SK-N-SH (cell line): ENCODE results near the gene ACTN2. TPM values are rescaled to one million over a fixed set of nuclear protein-coding genes. Genes with fewer than 3 reads are reported as not detected.

ENCODE experiments used
- CTCF ChIA-PET: fragments of 300-600, 350-600 bp; formaldehyde crosslinking; extraction: SDS; loops from one replicate; lab custom pipeline; 2021; lab: Yijun Ruan, JAX
- POLR2A ChIA-PET: fragments of 350-600 bp; sonication (Branson Sonifier 250); formaldehyde crosslinking; extraction: SDS; loops from one replicate; lab custom pipeline; 2020; ENCODE audit warnings: antibody characterized with exemption, inconsistent platforms; lab: Yijun Ruan, JAX
- DNase-seq: peaks from one replicate; pipeline ENCODE4 v3.0.0; 2012
- H2AFZ ChIP-seq: fragments of 200-600 bp; sonication (generic); 2 replicates; pipeline ENCODE4 v1.8.1; 2016; ENCODE audit warnings: antibody characterized with exemption, mild to moderate bottlenecking, low read depth
- H3F3A ChIP-seq: fragments of 200-600 bp; sonication (generic); replicated peaks from 2 replicates; pipeline ENCODE3; 2016; ENCODE audit warnings: antibody characterized with exemption, mild to moderate bottlenecking; ENCODE audit not compliant: insufficient read depth
- H3K27ac ChIP-seq, 2 experiments: fragments of 200-500 bp in 1 of 2; fragments of 200-600 bp in 1 of 2; sonication (Bioruptor generic) in 1 of 2; sonication (generic), shearing (Covaris generic) in 1 of 2; 2 replicates each; pipeline versions ENCODE4 v1.5.1 to v1.6.1; 2014 to 2016; ENCODE audit warnings: low read depth in 2 of 2, inconsistent platforms in 1 of 2, low read length in 1 of 2, mild to moderate bottlenecking in 1 of 2, mixed read lengths in 1 of 2
- H3K27me3 ChIP-seq: fragments of 200-600 bp; sonication (generic), shearing (Covaris generic); 2 replicates; pipeline ENCODE4 v1.6.1; 2016; ENCODE audit warnings: mixed run types; ENCODE audit not compliant: insufficient read depth
- H3K36me3 ChIP-seq, 2 experiments: fragments of 200-500 bp in 1 of 2; fragments of 200-600 bp in 1 of 2; sonication (Bioruptor generic) in 1 of 2; sonication (generic) in 1 of 2; replicated peaks in 1 of 2; 2 replicates each; pipeline versions ENCODE3 to v1.5.1; 2014 to 2016; ENCODE audit warnings: low read length in 1 of 2, mild to moderate bottlenecking in 1 of 2; ENCODE audit not compliant: insufficient read depth in 2 of 2, control insufficient read depth in 1 of 2
- H3K4me1 ChIP-seq, 2 experiments: fragments of 200-500 bp in 1 of 2; fragments of 200-600 bp in 1 of 2; sonication (Bioruptor generic) in 1 of 2; sonication (generic), shearing (Covaris generic) in 1 of 2; 2 replicates each; pipeline versions ENCODE4 v1.5.1 to v1.6.1; 2014 to 2016; ENCODE audit warnings: low read depth in 1 of 2, low read length in 1 of 2, mixed run types in 1 of 2; ENCODE audit not compliant: insufficient read depth in 2 of 2, control insufficient read depth in 1 of 2
- H3K4me2 ChIP-seq: fragments of 200-600 bp; sonication (generic), shearing (Covaris generic); 2 replicates; pipeline ENCODE4 v1.6.1; 2017; ENCODE audit warnings: mixed run types
- H3K4me3 ChIP-seq, 2 experiments: fragments of 200-500 bp in 1 of 2; fragments of 200-600 bp in 1 of 2; sonication (Bioruptor generic) in 1 of 2; sonication (generic), shearing (Covaris generic) in 1 of 2; 2 replicates each; pipeline versions ENCODE4 v1.5.1 to v1.8.1; 2014 to 2016; ENCODE audit warnings: low read depth in 2 of 2, inconsistent platforms in 1 of 2, low read length in 1 of 2, mild to moderate bottlenecking in 1 of 2, mixed read lengths in 1 of 2, moderate library complexity in 1 of 2
- H3K79me2 ChIP-seq: fragments of 200-600 bp; sonication (generic); 2 replicates; pipeline ENCODE4 v1.8.1; 2017; ENCODE audit warnings: mild to moderate bottlenecking; ENCODE audit not compliant: insufficient read depth
- H3K9ac ChIP-seq: fragments of 200-600 bp; sonication (generic); 2 replicates; pipeline ENCODE4 v1.6.1; 2017; ENCODE audit warnings: mixed run types
- H3K9me2 ChIP-seq: fragments of 200-600 bp; sonication (generic); 2 replicates; pipeline ENCODE4 v1.6.1; 2017; ENCODE audit warnings: mixed run types
- H3K9me3 ChIP-seq: fragments of 200-600 bp; sonication (generic); 2 replicates; pipeline ENCODE4 v1.6.1; 2017; ENCODE audit warnings: mixed run types, mild to moderate bottlenecking, moderate library complexity
- H4K20me1 ChIP-seq: fragments of 200-600 bp; sonication (generic); 2 replicates; pipeline ENCODE4 v1.6.1; 2017; ENCODE audit warnings: mild to moderate bottlenecking, mixed run types; ENCODE audit not compliant: insufficient read depth
- FOSL2 ChIP-seq: IDR thresholded peaks from 2 replicates; pipeline ENCODE4 v1.4.0; 2012; ENCODE audit warnings: low read depth, mild to moderate bottlenecking, moderate library complexity, borderline replicate concordance
- JUND ChIP-seq: IDR thresholded peaks from 2 replicates; pipeline ENCODE4 v1.4.0; 2012
- MXI1 ChIP-seq: IDR thresholded peaks from 2 replicates; pipeline ENCODE4 v1.6.1; 2012; ENCODE audit warnings: mild to moderate bottlenecking, low read depth, low read length, improper control_type of control experiment
- NRF1 ChIP-seq: IDR thresholded peaks from 2 replicates; pipeline ENCODE4 v1.6.1; 2012; ENCODE audit warnings: low read depth, mild to moderate bottlenecking, low read length
- TAF1 ChIP-seq: IDR thresholded peaks from 2 replicates; pipeline ENCODE4 v1.6.1; 2012; ENCODE audit warnings: low read depth, mild to moderate bottlenecking, low read length, moderate library complexity, borderline replicate concordance
- WGBS: methylation state at CpG from one replicate; pipeline ENCODE4 v1.1.6; 2017; ENCODE audit warnings: low lambda C conversion rate; 5-methylcytosine and 5-hydroxymethylcytosine counted together
- polyA plus RNA-seq, 3 experiments: library from polyadenylated mRNA; depleted of rRNA; stranded (reverse); fragments of >200 nt; gene quantifications; 2 replicates each; pipeline ENCODE4 v1.2.3, GENCODE V29; 2012
- TF ChIP-seq, protein P1 (sequence below): IDR thresholded peaks from 2 replicates; pipeline ENCODE4; 2012

Gene ACTN2
- polyA plus RNA-seq, 1 of the 3 experiments (the other 2 are of a cell fraction), result 0.15 TPM

DNA sequence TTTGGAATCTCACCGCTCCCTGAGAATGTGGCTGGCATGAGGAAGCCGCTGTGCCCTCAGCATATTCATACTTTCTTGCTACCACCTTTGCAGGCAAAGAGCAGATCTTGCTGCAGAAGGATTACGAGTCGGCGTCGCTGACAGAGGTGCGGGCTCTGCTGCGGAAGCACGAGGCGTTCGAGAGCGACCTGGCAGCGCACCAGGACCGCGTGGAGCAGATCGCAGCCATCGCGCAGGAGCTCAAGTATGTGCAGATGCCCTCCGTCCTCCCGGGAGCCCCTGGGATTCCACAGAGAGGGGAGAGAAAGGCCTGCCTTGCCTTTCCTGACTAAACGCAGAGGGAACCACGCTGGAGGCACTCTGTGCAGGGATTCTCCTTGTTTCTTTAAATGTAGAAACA is 58.2 kb downstream of the ACTN2 start:
- no peaks in the 10 kb centered on the region for H3K9me3 ChIP-seq
- H3K79me2 ChIP-seq, result no peaks in the 10 kb centered on the region
- H3K4me2 ChIP-seq, result no peak overlapping the region
- no peaks in the 10 kb centered on the region for H4K20me1 ChIP-seq
- CTCF ChIA-PET, result interaction anchor here (1.0 to 2.1 kb wide), 3 partner anchors 9 to 125 kb away, joined by 3 to 8 read pairs (median 4); no protein-coding TSS in a partner anchor
- no peaks in the 10 kb centered on the region for H3K36me3 ChIP-seq
- H3F3A ChIP-seq, result no peaks in the 10 kb centered on the region
- H3K27me3 ChIP-seq, result no peaks in the 10 kb centered on the region
- H3K4me1 ChIP-seq, result no peaks in the 10 kb centered on the region; a peak in 1 of 4 replicates
- no peak for TF ChIP-seq MXI1
- TF ChIP-seq FOSL2, result no peak
- TF ChIP-seq, protein P1, sequence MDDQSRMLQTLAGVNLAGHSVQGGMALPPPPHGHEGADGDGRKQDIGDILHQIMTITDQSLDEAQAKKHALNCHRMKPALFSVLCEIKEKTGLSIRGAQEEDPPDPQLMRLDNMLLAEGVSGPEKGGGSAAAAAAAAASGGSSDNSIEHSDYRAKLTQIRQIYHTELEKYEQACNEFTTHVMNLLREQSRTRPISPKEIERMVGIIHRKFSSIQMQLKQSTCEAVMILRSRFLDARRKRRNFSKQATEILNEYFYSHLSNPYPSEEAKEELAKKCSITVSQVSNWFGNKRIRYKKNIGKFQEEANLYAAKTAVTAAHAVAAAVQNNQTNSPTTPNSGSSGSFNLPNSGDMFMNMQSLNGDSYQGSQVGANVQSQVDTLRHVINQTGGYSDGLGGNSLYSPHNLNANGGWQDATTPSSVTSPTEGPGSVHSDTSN, result no peak
- H3K27ac ChIP-seq, result no peak overlapping the region
- no peak overlapping the region for H3K9ac ChIP-seq
- H2AFZ ChIP-seq, result no peak overlapping the region
- WGBS, result 82% methylated on average over 15 of the region's 22 CpGs
- H3K9me2 ChIP-seq, result no peaks in the 10 kb centered on the region
- H3K4me3 ChIP-seq, result no peak overlapping the region
- no peak for DNase-seq
- POLR2A ChIA-PET, result no interaction called here

GRCh38 chr1:236746785-236747184 is 60.5 kb downstream of the ACTN2 start:
- Histone ChIP-seq H3K4me1 (no peaks in the 10 kb centered on the region; a peak in 1 of 4 replicates), H3K36me3 (no peaks in the 10 kb centered on the region), H3K9ac (no peak overlapping the region), H3F3A (no peaks in the 10 kb centered on the region), H3K9me2 (no peaks in the 10 kb centered on the region), H3K4me2 (no peak overlapping the region), H4K20me1 (no peaks in the 10 kb centered on the region), H3K27ac (no peak overlapping the region), H3K9me3 (no peaks in the 10 kb centered on the region), H3K27me3 (no peaks in the 10 kb centered on the region), H2AFZ (no peak overlapping the region), H3K79me2 (no peaks in the 10 kb centered on the region), H3K4me3 (no peak overlapping the region)
- POLR2A ChIA-PET, result no interaction called here
- DNase-seq, result no peak
- CTCF ChIA-PET, result interaction anchor here (1.8 kb wide), 1 partner anchor 8 kb away, joined by 6 read pairs; no protein-coding TSS in a partner anchor
- TF ChIP-seq NRF1 (no peak), JUND (no peak)
- WGBS, result 78% methylated on average over 4 of the region's 5 CpGs

DNA sequence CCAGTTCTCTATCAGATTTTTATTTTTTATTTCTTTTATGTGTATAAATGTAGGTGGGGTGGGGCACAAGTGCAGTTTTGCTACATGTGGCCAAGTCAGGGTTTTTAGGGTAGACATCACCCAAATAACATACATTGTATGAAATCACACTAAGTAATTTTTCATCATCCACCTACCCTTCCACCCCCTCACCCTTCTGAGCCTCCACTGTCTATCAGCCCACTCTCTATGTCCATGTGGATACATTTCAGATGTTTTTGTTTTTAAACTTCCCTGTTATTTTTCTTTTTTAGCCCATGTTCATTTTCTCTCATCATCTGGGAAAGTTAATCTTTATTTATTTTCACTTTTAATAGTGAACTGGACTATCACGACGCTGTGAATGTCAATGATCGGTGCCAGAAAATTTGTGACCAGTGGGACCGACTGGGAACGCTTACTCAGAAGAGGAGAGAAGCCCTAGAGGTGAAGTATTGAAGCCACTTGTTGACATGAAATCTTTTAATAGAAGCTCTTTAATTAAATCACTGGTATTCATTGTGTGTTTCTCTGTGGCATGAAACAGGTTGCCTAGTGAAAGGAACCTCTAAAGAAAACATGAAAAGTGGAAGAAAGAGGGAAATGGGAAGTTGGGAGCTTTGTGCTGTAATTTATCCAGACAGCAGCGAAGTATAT is 61.1 kb downstream of the ACTN2 start:
- CTCF ChIA-PET, result interaction anchor here (1.1 to 2.6 kb wide), 3 partner anchors 8 to 16 kb away, joined by 6 to 8 read pairs (median 6); no protein-coding TSS in a partner anchor
- TF ChIP-seq TAF1, result no peak

More for the DNA sequence above, 61.1 kb downstream of the ACTN2 start:
- Histone ChIP-seq H3K9me2 (no peaks in the 10 kb centered on the region), H3K79me2 (no peaks in the 10 kb centered on the region), H3K4me1 (no peaks in the 10 kb centered on the region; a peak in 1 of 4 replicates), H3K36me3 (no peaks in the 10 kb centered on the region), H3F3A (no peaks in the 10 kb centered on the region), H3K4me2 (no peak overlapping the region), H3K4me3 (no peak overlapping the region), H2AFZ (no peak overlapping the region), H3K9me3 (no peaks in the 10 kb centered on the region), H3K27me3 (no peaks in the 10 kb centered on the region), H3K9ac (no peak overlapping the region), H4K20me1 (no peaks in the 10 kb centered on the region), H3K27ac (no peak overlapping the region)
- POLR2A ChIA-PET, result no interaction called here
- no peak for DNase-seq
- 74% methylated on average over 6 of the region's 6 CpGs for WGBS
